T-helper 1 cell treated with Interleukin-12 subunit alpha and Interleukin-12 subunit beta and Interleukin-4 antibody, amounts not matched to agents 30 ng/mL and 1 ng/mL, for 36 hours (primary cell): Measurements from ENCODE around the gene CAMTA2. TPM values are rescaled to one million over a fixed set of nuclear protein-coding genes. Genes with fewer than 3 reads are reported as not detected.
"Not testable (repeated sequence)": the region's sequence is repeated elsewhere in the genome, so short reads cannot be mapped to it uniquely, and the experiment has no call there.

Experiments used
- intact Hi-C: fragments of 100-400 bp; cut with micrococcal nuclease; formaldehyde crosslinking; loops from one replicate; pipeline ENCODE4 v1.15.1; 2024
- total RNA-seq: library from RNA; stranded (reverse); gene quantifications from 2 replicates; pipeline ENCODE4 v1.2.3, GENCODE V29; 2022

CAMTA2 gene
- total RNA-seq, 1 donor from 2014 or later: 95.0 TPM

DNA sequence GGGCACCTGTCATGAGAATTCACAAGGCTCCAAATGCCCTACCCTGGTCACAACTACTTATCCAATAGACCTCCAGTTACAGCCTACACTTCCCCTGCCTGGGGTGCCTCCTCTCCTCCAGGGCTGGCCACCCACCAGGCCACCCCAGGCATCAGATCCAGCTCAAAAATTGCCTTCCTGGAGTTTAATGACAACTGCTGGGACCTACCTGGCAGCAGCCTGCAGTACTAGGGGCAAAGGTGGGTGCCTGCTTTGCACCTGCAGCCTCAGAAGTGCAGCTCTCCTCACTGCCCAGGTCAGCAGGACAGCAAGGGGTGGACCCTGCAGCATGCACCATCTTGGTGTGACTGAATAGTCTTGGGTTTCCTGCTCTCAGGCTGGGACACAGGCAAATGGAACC lies 51.8 kb downstream of the CAMTA2 start:
- intact Hi-C loops: no loop called here

GRCh38 chr17:4934173-4934979 lies 53.1 kb downstream of the CAMTA2 start:
- intact Hi-C loops: no loop called here

DNA sequence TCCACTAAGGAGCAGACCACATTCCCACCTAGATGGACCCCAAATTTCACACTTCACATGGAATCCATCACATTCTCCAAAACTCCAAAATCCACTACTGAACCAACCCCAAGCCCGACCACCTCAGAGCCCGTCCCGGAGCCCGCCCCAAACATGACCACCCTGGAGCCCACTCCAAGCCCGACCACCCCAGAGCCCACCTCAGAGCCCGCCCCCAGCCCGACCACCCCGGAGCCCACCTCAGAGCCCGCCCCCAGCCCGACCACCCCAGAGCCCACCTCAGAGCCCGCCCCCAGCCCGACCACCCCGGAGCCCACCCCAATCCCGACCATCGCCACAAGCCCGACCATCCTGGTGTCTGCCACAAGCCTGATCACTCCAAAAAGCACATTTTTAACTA lies 53.8 kb downstream of the CAMTA2 start:
- intact Hi-C loops: no loop called here

DNA sequence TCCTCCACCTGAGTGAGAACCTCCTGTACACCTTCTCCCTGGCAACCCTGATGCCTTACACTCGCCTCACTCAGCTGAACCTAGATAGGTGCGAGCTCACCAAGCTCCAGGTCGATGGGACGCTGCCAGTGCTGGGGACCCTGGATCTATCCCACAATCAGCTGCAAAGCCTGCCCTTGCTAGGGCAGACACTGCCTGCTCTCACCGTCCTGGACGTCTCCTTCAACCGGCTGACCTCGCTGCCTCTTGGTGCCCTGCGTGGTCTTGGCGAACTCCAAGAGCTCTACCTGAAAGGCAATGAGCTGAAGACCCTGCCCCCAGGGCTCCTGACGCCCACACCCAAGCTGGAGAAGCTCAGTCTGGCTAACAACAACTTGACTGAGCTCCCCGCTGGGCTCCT lies 54.7 kb downstream of the CAMTA2 start:
- intact Hi-C loops: no loop called here

- intact Hi-C loops: no loop called here
Measured at GRCh38 chr17:4931963-4932362, 55.5 kb downstream of the CAMTA2 start, which contains the start of gene GP1BA. Gene GP1BA, plus strand, starts transcription at chr17:4932277. Its CDS starts 328 bp downstream, at chr17:4932605.

- intact Hi-C loops: no loop called here
Measured at GRCh38 chr17:4928881-4929280, 58.6 kb downstream of the CAMTA2 start.

DNA sequence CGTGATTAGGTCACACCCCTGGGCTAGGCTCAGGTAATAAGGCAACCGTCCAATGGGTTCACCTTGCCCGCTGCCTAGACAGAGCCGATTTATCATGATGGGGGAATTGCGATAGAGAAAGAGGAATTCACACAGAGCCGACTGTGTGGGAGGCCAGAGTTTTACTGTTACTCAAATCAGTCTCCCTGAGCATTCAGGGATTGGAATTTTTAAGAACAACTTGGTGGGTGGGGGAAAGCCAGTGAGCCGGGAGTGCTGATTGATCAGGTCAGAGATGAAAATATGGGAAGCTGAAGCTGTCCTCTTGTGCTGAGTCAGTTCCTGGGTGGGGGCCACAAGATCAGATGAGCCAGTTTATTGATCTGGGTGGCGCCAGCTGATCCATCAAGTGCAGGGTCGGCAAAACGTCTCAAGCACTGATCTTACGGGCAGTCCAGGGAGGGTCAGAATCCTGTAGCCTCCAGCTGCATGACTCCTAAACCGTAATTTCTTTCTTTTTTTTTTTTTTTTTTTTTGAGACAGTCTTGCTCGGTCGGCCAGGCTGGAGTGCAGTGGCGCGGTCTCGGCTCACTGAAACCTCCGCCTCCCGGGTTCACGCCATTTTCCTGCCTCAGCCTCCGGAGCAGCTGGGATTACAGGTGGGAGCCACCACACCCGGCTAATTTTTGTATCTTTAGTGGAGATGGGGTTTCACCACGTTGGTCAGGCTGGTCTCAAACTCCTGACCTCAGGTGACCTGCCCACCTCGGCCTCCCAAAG lies 60.7 kb downstream of the CAMTA2 start:
- intact Hi-C loops: not testable (repeated sequence)

DNA sequence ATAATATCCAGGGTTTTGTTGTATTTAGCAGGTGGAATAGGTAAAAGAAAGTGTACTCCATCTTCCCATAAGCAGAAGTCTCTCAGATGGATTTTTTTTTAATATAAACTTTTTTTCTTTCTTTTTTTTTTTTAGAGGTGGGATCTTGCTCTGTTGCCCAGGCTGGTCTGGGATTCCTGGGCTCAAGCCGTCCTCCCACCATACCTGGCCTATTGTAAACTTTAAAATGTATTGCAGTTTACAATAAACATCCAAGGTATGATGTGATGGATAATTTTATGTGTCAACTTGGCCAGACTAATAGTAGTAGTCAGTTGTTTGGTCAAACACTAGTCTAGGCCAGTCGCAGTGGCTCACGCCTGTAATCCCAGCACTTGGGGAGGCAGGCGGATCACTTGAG lies 66.2 kb downstream of the CAMTA2 start:
- intact Hi-C loops: no loop called here

DNA sequence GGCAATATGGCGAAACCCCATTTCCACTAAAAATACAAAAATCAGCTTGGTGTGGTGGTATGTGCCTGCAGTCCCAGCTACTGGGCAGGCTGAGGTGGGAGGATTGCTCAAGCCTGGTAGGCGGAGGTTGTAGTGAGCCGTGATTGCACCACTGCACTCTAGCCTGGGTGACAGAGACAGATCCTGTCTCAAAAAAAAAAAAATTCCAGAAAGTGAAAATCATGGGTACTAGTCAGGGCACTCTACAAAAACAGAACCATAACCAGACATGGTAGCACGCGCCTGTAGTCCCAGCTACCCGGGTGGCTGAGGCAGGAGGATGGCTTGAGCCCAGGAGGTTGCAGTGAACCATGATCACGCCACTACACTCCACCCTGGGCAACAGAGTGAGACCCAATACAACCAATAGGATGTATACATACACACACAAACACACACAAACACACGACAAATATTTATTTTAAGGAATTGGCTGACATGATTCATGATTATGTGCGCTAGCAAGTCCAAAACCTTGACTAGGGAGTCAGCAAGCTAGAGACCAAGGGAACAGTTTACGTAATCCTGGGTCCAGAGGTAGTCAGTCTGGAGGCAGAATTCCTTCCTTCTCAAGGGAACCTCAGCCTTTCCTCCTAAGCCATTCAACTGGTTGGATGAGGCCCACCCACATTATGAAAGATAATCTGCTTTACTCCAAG lies 67.0 kb downstream of the CAMTA2 start:
- intact Hi-C loops: no loop called here

DNA sequence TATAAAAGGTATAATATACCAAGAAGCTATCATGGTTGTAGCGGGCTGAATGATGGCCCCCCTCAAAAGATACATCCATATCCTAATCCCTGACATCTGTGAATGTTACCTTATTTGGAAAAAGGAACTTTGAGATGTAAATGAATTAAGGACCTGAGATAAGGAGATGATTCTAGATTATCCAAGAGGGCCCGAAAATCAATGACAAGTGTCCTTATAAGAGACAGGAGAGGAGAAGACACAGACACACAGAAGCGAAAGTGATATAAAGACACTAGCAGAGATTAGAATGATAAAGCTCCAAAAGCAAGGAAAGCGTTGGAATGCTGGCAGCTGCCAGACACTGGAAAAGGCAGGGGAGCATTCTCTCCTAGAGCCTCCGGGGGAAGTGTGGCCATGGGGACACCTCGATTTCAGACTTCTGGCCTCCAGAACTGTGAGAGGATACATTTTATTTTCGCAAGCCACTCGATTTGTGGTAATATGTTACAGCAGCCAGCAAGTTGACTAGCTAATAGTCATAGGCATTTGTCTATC lies 67.9 kb downstream of the CAMTA2 start:
- intact Hi-C loops: no loop called here

Other genes starting within 250 kb of the CAMTA2 start
- gene ZMYND15, start 247.8 kb downstream of the CAMTA2 start, total RNA-seq: 0.10 and 0.12 TPM in 2 replicates
- gene CXCL16, start 247.7 kb downstream of the CAMTA2 start, total RNA-seq: 3.3 and 4.4 TPM in 2 replicates
- 0.22 and 0.83 TPM in 2 replicates for gene TM4SF5, start 215.8 kb downstream of the CAMTA2 start, total RNA-seq
- 0.51 TPM in 1 of 2 replicates, not detected in the other for gene VMO1, start 201.3 kb downstream of the CAMTA2 start, total RNA-seq
- not detected in 2 replicates for gene GLTPD2, start 198.7 kb downstream of the CAMTA2 start, total RNA-seq
- 160 and 163 TPM in 2 replicates for gene PSMB6, start 191.5 kb downstream of the CAMTA2 start, total RNA-seq
- 34.8 and 37.2 TPM in 2 replicates for gene PLD2, start 180.5 kb downstream of the CAMTA2 start, total RNA-seq
- gene MINK1, start 154.3 kb downstream of the CAMTA2 start, total RNA-seq: 115 and 120 TPM in 2 replicates
- 0.95 and 1.3 TPM in 2 replicates for gene C17orf107, start 88.1 kb downstream of the CAMTA2 start, total RNA-seq
- gene CHRNE, start 84.6 kb downstream of the CAMTA2 start, total RNA-seq: 0.78 and 0.88 TPM in 2 replicates
- not detected in 2 replicates for gene GP1BA, start 55.4 kb downstream of the CAMTA2 start, total RNA-seq
- gene SLC25A11, start 47.6 kb downstream of the CAMTA2 start, total RNA-seq: 95.7 and 96.0 TPM in 2 replicates
- gene RNF167, start 47.4 kb downstream of the CAMTA2 start, total RNA-seq: 267 and 323 TPM in 2 replicates
- 2,251 and 2,270 TPM in 2 replicates for gene PFN1, start 39.1 kb downstream of the CAMTA2 start, total RNA-seq
- gene ENO3, start 36.6 kb downstream of the CAMTA2 start, total RNA-seq: 37.9 and 38.1 TPM in 2 replicates
- 60.0 and 63.9 TPM in 2 replicates for gene SPAG7, start 19.9 kb downstream of the CAMTA2 start, total RNA-seq
- gene INCA1, start 9.8 kb upstream of the CAMTA2 start, total RNA-seq: 0.22 and 0.76 TPM in 2 replicates
- 52.9 and 56.7 TPM in 2 replicates for gene KIF1C, start 10.3 kb upstream of the CAMTA2 start, total RNA-seq
- 0.29 and 0.51 TPM in 2 replicates for gene SLC52A1, start 47.8 kb upstream of the CAMTA2 start, total RNA-seq
- 4.3 and 4.5 TPM in 2 replicates for gene ZFP3, start 90.8 kb upstream of the CAMTA2 start, total RNA-seq
- 11.3 and 12.6 TPM in 2 replicates for gene ZNF232, start 124.2 kb upstream of the CAMTA2 start, total RNA-seq
- gene USP6, start 128.4 kb upstream of the CAMTA2 start, total RNA-seq: 0.02 and 0.05 TPM in 2 replicates
- 8.8 and 10.9 TPM in 2 replicates for gene ZNF594, start 204.2 kb upstream of the CAMTA2 start, total RNA-seq
- gene SCIMP, start 247.2 kb upstream of the CAMTA2 start, total RNA-seq: not detected in 2 replicates